ENCODE results near the gene PLXDC2. TPM values are rescaled to one million over a fixed set of nuclear protein-coding genes. Genes with fewer than 3 reads are reported as not detected.

Gene PLXDC2
- total and polyA plus RNA-seq, 11 donors: 3.4 to 36.4 (median 17.1) TPM

GRCh38 chr10:20330246-20330645 lies 514.0 kb downstream of the PLXDC2 start:
- intact Hi-C loops (cut with DNase I): no loop called here
- TF ChIP-seq POLR2A (IDR thresholded peaks at IDR 0.05) (no peak), CTCF (IDR thresholded peaks at IDR 0.05) (no peak)
- Histone ChIP-seq H3K36me3 (no peaks in the 10 kb centered on the region), H3K27me3 (no peaks in the 10 kb centered on the region), H3K9me3 (peaks cover 0 to 19% (median 6%) of the 10 kb centered on the region in 12 donors), H3K4me1 (no peaks in the 10 kb centered on the region), H3K4me3 (no peak overlapping the region), H3K27ac (no peak overlapping the region)
- no peak for ATAC-seq
- 98 to 100% (median 100%) methylated on average over 1 of the region's 1 CpG; no CpG with 5 or more reads in 1 of the 4 donors for WGBS, 4 donors
- DNase-seq: no peak

GRCh38 chr10:20334559-20334958 lies 518.3 kb downstream of the PLXDC2 start:
- TF ChIP-seq CTCF (IDR thresholded peaks at IDR 0.05) (no peak), POLR2A (IDR thresholded peaks at IDR 0.05) (no peak)
- 68 to 79% (median 70%) methylated on average over 3 of the region's 3 CpGs for WGBS, 4 donors

More at GRCh38 chr10:20334559-20334958, 518.3 kb downstream of the PLXDC2 start:
- Histone ChIP-seq H3K27ac (no peak overlapping the region), H3K27me3 (no peaks in the 10 kb centered on the region), H3K4me3 (no peak overlapping the region), H3K4me1 (no peaks in the 10 kb centered on the region), H3K36me3 (no peaks in the 10 kb centered on the region), H3K9me3 (peaks cover 0 to 30% (median 3%) of the 10 kb centered on the region in 12 donors)
- DNase-seq (no peak), ATAC-seq (no peak)
- intact Hi-C loops (cut with DNase I): no loop called here

All from heart left ventricle (tissue), 16 donors.